C4-2B (cell line): ENCODE results near the gene RAB40C.

Experiments used
- ZFX ChIP-seq: fragments of 450-650 bp; IDR thresholded peaks from 2 replicates; pipeline ENCODE4 v1.6.1; 2017
- TF ChIP-seq, protein P1 (sequence below): fragments of 450-650 bp; conservative IDR thresholded peaks from 2 replicates; pipeline ENCODE4 v1.5.1; 2017; ENCODE audit warnings: mild to moderate bottlenecking

DNA sequence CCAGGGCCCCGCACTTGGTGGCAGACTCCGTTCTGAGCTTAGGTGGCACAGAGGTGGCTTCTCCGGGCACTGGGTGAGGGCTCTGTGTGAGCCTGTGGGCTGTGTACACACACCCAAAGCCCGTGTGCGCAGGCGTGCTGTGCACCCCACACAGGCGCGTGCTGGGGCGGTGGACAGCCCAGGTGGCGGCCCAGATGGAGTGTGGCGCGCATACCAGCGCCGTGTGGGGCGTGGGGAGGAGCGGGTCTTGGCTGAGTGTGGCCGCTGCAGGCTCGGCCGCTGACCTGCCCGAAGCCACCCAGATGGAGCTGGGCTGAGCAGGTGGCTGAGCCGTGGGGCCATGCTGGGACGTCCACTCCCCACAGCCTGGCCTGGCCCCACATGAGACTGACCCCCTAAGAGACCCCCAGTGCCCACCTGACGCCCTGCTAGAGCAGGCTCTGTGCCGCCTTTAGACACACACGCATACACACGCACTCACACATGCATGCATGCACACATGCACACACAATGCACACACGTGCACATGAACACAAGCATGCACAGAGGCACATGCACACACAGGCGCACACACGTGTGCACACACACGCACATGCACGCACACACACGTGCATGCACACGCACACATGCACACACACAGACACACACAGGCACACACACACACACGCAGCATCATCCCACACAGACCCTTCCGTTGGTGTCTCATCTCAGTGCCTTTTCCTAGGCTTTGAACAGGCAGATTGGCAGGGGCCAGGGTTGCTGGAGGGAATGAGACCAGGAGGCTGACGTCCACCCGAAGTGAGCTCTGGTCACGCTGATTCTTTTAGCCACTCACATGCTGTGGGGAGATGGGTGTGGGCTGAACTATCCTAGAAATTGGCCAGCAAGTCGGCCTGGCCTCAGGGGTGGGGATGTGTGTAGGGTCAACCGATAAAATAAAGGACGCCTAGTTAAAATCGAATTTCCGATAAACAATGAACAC is 27.6 kb upstream of the RAB40C start:
- TF ChIP-seq, protein P1, sequence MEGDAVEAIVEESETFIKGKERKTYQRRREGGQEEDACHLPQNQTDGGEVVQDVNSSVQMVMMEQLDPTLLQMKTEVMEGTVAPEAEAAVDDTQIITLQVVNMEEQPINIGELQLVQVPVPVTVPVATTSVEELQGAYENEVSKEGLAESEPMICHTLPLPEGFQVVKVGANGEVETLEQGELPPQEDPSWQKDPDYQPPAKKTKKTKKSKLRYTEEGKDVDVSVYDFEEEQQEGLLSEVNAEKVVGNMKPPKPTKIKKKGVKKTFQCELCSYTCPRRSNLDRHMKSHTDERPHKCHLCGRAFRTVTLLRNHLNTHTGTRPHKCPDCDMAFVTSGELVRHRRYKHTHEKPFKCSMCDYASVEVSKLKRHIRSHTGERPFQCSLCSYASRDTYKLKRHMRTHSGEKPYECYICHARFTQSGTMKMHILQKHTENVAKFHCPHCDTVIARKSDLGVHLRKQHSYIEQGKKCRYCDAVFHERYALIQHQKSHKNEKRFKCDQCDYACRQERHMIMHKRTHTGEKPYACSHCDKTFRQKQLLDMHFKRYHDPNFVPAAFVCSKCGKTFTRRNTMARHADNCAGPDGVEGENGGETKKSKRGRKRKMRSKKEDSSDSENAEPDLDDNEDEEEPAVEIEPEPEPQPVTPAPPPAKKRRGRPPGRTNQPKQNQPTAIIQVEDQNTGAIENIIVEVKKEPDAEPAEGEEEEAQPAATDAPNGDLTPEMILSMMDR = no peak
- no peak for TF ChIP-seq ZFX
